DOHH2 (cell line): Measurements from ENCODE around the gene NAA35.

Experiments used
- H3F3A ChIP-seq: fragments of 200-600 bp; sonication (generic), shearing (Covaris generic); 2 replicates; pipeline ENCODE4 v1.6.0; 2016; ENCODE audit warnings: antibody characterized with exemption, mild to moderate bottlenecking; ENCODE audit not compliant: control insufficient read depth, insufficient read depth
- H3K27ac ChIP-seq: fragments of 200-600 bp; sonication (generic); 2 replicates; pipeline ENCODE4 v1.5.1; 2014; ENCODE audit warnings: low read depth, mild to moderate bottlenecking, low read length, moderate library complexity
- H3K27me3 ChIP-seq: fragments of 200-600 bp; sonication (generic); 2 replicates; pipeline ENCODE4 v1.6.1; 2014; ENCODE audit warnings: mild to moderate bottlenecking, low read length, mixed read lengths; ENCODE audit not compliant: control insufficient read depth
- H3K36me3 ChIP-seq: fragments of 200-600 bp; sonication (generic); 2 replicates; pipeline ENCODE4 v1.6.1; 2014; ENCODE audit warnings: mild to moderate bottlenecking, low read length, moderate library complexity, mixed read lengths; ENCODE audit not compliant: control insufficient read depth
- H3K4me1 ChIP-seq: fragments of 200-600 bp; sonication (generic); 2 replicates; pipeline ENCODE4 v1.6.1; 2014; ENCODE audit warnings: mild to moderate bottlenecking, low read length, mixed read lengths; ENCODE audit not compliant: control insufficient read depth
- H3K4me2 ChIP-seq: fragments of 200-600 bp; sonication (generic); 2 replicates; pipeline ENCODE4 v1.6.0; 2014; ENCODE audit warnings: mild to moderate bottlenecking, low read length, moderate library complexity
- H3K4me3 ChIP-seq: fragments of 200-600 bp; sonication (generic); 2 replicates; pipeline ENCODE4 v1.5.1; 2014; ENCODE audit warnings: mild to moderate bottlenecking, low read length, mixed read lengths
- H3K79me2 ChIP-seq: fragments of 200-600 bp; sonication (generic); 2 replicates; pipeline ENCODE4 v1.6.1; 2014; ENCODE audit warnings: mild to moderate bottlenecking, low read length, mixed read lengths; ENCODE audit not compliant: control insufficient read depth
- H3K9me2 ChIP-seq: fragments of 200-600 bp; sonication (generic); replicated peaks from 2 replicates; pipeline ENCODE4 v1.6.1; 2014; ENCODE audit warnings: mild to moderate bottlenecking, low read length, mixed read lengths; ENCODE audit not compliant: control insufficient read depth
- H3K9me3 ChIP-seq: fragments of 200-600 bp; sonication (generic); 2 replicates; pipeline ENCODE4 v1.6.1; 2014; ENCODE audit warnings: antibody characterized with exemption, low read length, mixed read lengths; ENCODE audit not compliant: control insufficient read depth, insufficient read depth
- H4K20me1 ChIP-seq: fragments of 200-600 bp; sonication (generic); 2 replicates; pipeline ENCODE4 v1.6.0; 2014; ENCODE audit warnings: low read depth, mild to moderate bottlenecking, antibody characterized with exemption, low read length, moderate library complexity; ENCODE audit not compliant: control insufficient read depth, insufficient read depth
- CTCF ChIP-seq: fragments of 200-600 bp; sonication (generic); IDR thresholded peaks from one replicate; pipeline ENCODE4 v1.5.1; 2014; ENCODE audit warnings: antibody characterized with exemption, mild to moderate bottlenecking, low read depth, low read length; ENCODE audit not compliant: poor library complexity, severe bottlenecking
- EZH2phosphoT487 ChIP-seq: fragments of 200-600 bp; sonication (generic); IDR thresholded peaks from 2 replicates; pipeline ENCODE4 v1.6.1; 2017; ENCODE audit warnings: borderline replicate concordance, mild to moderate bottlenecking, antibody characterized with exemption, low read length, moderate library complexity, mixed read lengths

Gene NAA35

GRCh38 chr9:85942913-85943709, 2.2 kb downstream of the NAA35 start:
- Histone ChIP-seq H3K27ac (no peak overlapping the region), H3K4me1 (peaks cover 25% of the 10 kb centered on the region), H3K36me3 (peaks cover 39% of the 10 kb centered on the region), H3K4me3 (no peak overlapping the region), H3K9me2 (no peaks in the 10 kb centered on the region), H3K9me3 (no peaks in the 10 kb centered on the region), H3F3A (peaks cover 4% of the 10 kb centered on the region; the same call in 1 of the 2 replicates), H3K79me2 (peaks cover 53% of the 10 kb centered on the region), H3K4me2 (no peak overlapping the region; the same call in 1 of the 2 replicates), H4K20me1 (no peaks in the 10 kb centered on the region; the same call in 1 of the 2 replicates), H3K27me3 (peaks cover 20% of the 10 kb centered on the region)
- TF ChIP-seq CTCF: no peak

GRCh38 chr9:85943757-85944430, 2.9 kb downstream of the NAA35 start:
- Histone ChIP-seq H3K9me2 (no peaks in the 10 kb centered on the region), H3K79me2 (peaks cover 61% of the 10 kb centered on the region), H3K27me3 (peaks cover 14% of the 10 kb centered on the region), H3F3A (peaks cover 4% of the 10 kb centered on the region; the same call in 1 of the 2 replicates), H3K4me1 (peaks cover 25% of the 10 kb centered on the region), H4K20me1 (peaks cover 3% of the 10 kb centered on the region; the same call in 1 of the 2 replicates), H3K4me3 (no peak overlapping the region), H3K27ac (no peak overlapping the region), H3K9me3 (no peaks in the 10 kb centered on the region), H3K36me3 (peaks cover 41% of the 10 kb centered on the region), H3K4me2 (no peak overlapping the region)
- TF ChIP-seq CTCF (no peak), EZH2phosphoT487 (no peak)

- H3F3A ChIP-seq: peaks cover 4% of the 10 kb centered on the region; the same call in 1 of the 2 replicates
- peaks cover 3% of the 10 kb centered on the region; the same call in 1 of the 2 replicates for H4K20me1 ChIP-seq
- H3K36me3 ChIP-seq: peaks cover 44% of the 10 kb centered on the region
- TF ChIP-seq EZH2phosphoT487 (no peak), CTCF (no peak)
- no peak overlapping the region for H3K4me2 ChIP-seq
- H3K4me3 ChIP-seq: no peak overlapping the region
- peaks cover 6% of the 10 kb centered on the region for H3K27me3 ChIP-seq
- peaks cover 25% of the 10 kb centered on the region for H3K4me1 ChIP-seq
- no peak overlapping the region for H3K27ac ChIP-seq
- H3K9me2 ChIP-seq: no peaks in the 10 kb centered on the region
- peaks cover 65% of the 10 kb centered on the region for H3K79me2 ChIP-seq
- no peaks in the 10 kb centered on the region for H3K9me3 ChIP-seq
Observed at GRCh38 chr9:85944672-85945071, 3.7 kb downstream of the NAA35 start.
